HepG2 (cell line): ENCODE measurements around the gene SLC22A31. TPM values are rescaled to one million over a fixed set of nuclear protein-coding genes. Genes with fewer than 3 reads are reported as not detected.

Experiments
- AGO2 ChIP-seq: fragments of 200-400 bp; formaldehyde crosslinking; optimal IDR thresholded peaks from 2 replicates; pipeline ENCODE3; 2017; ENCODE audit warnings: mild to moderate bottlenecking, low read depth, low read length, moderate library complexity
- CBX2 ChIP-seq, 2 experiments: fragments of 200-600 bp in 1 of 2; sonication (generic); formaldehyde crosslinking in 1 of 2; IDR thresholded peaks; 2 replicates each; pipeline versions ENCODE4 v1.7.0 to v1.8.1; 2018 to 2022; ENCODE audit warnings: low read depth in 2 of 2, low read length in 1 of 2, mild to moderate bottlenecking in 1 of 2, missing genetic modification reagents in 1 of 2
- ESRRA ChIP-seq: sonication (generic); formaldehyde crosslinking; IDR thresholded peaks from 2 replicates; pipeline ENCODE4 v1.5.1; 2020; ENCODE audit warnings: mild to moderate bottlenecking, low read depth, missing genetic modification reagents
- GPN1 ChIP-seq: sonication (generic); formaldehyde crosslinking; IDR thresholded peaks from 2 replicates; pipeline ENCODE4 v1.5.1; 2020; ENCODE audit warnings: missing genetic modification reagents, borderline replicate concordance
- MAFF ChIP-seq: IDR thresholded peaks from 2 replicates; pipeline ENCODE4 v1.6.1; 2011; ENCODE audit warnings: low read depth, low read length, improper control_type of control experiment
- MIER2 ChIP-seq: IDR thresholded peaks from 2 replicates; pipeline ENCODE4 v1.6.1; 2016; ENCODE audit warnings: missing biosample characterization, missing genetic modification reagents
- NFIB ChIP-seq: sonication (generic); formaldehyde crosslinking; IDR thresholded peaks from 2 replicates; pipeline ENCODE4 v1.9.0; 2021; ENCODE audit warnings: missing genetic modification reagents, mild to moderate bottlenecking, borderline replicate concordance
- NFKB2 ChIP-seq: sonication (generic); formaldehyde crosslinking; IDR thresholded peaks from 2 replicates; pipeline ENCODE4 v1.4.0; 2020; ENCODE audit warnings: missing genetic modification reagents, borderline replicate concordance
- POLR2A ChIP-seq, 2 experiments: IDR thresholded peaks; 2 replicates each; pipeline ENCODE4 v1.6.1; 2011; ENCODE audit warnings: low read depth in 2 of 2, low read length in 2 of 2, mild to moderate bottlenecking in 1 of 2, moderate library complexity in 1 of 2; ENCODE audit not compliant: insufficient read depth in 1 of 2
- RXRB ChIP-seq: IDR thresholded peaks from 2 replicates; pipeline ENCODE4 v1.6.1; 2016; ENCODE audit warnings: borderline replicate concordance, missing genetic modification reagents, missing compliant biosample characterization
- SRF ChIP-seq: IDR thresholded peaks from 2 replicates; pipeline ENCODE4 v1.6.1; 2011; ENCODE audit warnings: mild to moderate bottlenecking, low read depth, low read length, moderate library complexity
- ZBTB7A ChIP-seq: sonication (generic); formaldehyde crosslinking; IDR thresholded peaks from 2 replicates; pipeline ENCODE4 v1.8.0; 2022; ENCODE audit warnings: mild to moderate bottlenecking, missing genetic modification reagents
- ZMYM3 ChIP-seq: sonication (generic); formaldehyde crosslinking; IDR thresholded peaks from 2 replicates; pipeline ENCODE4 v1.5.1; 2020; ENCODE audit warnings: mild to moderate bottlenecking, missing genetic modification reagents
- ZNF251 ChIP-seq: sonication (generic); formaldehyde crosslinking; IDR thresholded peaks from 2 replicates; pipeline ENCODE4 v1.9.0; 2021; ENCODE audit warnings: mild to moderate bottlenecking, missing genetic modification reagents
- ZNF768 ChIP-seq: sonication (generic); formaldehyde crosslinking; IDR thresholded peaks from 2 replicates; pipeline ENCODE4 v1.4.0; 2020; ENCODE audit warnings: missing genetic modification reagents
- ZSCAN12 ChIP-seq: sonication (generic); formaldehyde crosslinking; IDR thresholded peaks from 2 replicates; pipeline ENCODE4 v1.9.0; 2021; ENCODE audit warnings: mild to moderate bottlenecking, missing genetic modification reagents
- ZSCAN29 ChIP-seq: sonication (generic); formaldehyde crosslinking; conservative IDR thresholded peaks from 2 replicates; pipeline ENCODE4 v1.4.0; 2020; ENCODE audit warnings: mild to moderate bottlenecking, missing genetic modification reagents
- polyA plus RNA-seq, 8 experiments: library from polyadenylated mRNA; depleted of rRNA in 3 of 8; stranded (reverse) in 7 of 8; unstranded in 1 of 8; fragments of >200 nt; fragmentation: Illumina TruSeq in 4 of 8; extraction: Trizol in 4 of 8; gene quantifications; 2 replicates each; pipeline versions ENCODE4 v1.2.1 to v1.2.3, GENCODE V29; 2011 to 2016; ENCODE audit warnings: low read depth in 4 of 8, missing spikeins in 1 of 8, mixed read lengths in 1 of 8; ENCODE audit not compliant: insufficient read depth in 1 of 8
- total RNA-seq, 5 experiments: library from RNA; depleted of rRNA; stranded (reverse); fragments of >200 nt; fragmentation: Illumina TruSeq; extraction: Trizol; gene quantifications; 2 replicates each; pipeline ENCODE4 v1.2.3, GENCODE V29; 2016; ENCODE audit warnings: low read depth in 1 of 5
- TF ChIP-seq, protein P1 (sequence below): sonication (generic); formaldehyde crosslinking; IDR thresholded peaks from 2 replicates; pipeline ENCODE4 v1.4.0; 2020; ENCODE audit warnings: missing genetic modification reagents
- TF ChIP-seq, protein P2 (sequence below): sonication (generic); formaldehyde crosslinking; IDR thresholded peaks from 2 replicates; pipeline ENCODE4 v1.5.0; 2020; ENCODE audit warnings: missing genetic modification reagents
- TF ChIP-seq, protein P3 (sequence below): sonication (generic); formaldehyde crosslinking; IDR thresholded peaks from 2 replicates; pipeline ENCODE4 v1.5.0; 2020; ENCODE audit warnings: mild to moderate bottlenecking, missing genetic modification reagents
- TF ChIP-seq, protein P4 (sequence below): sonication (generic); formaldehyde crosslinking; IDR thresholded peaks from 2 replicates; pipeline ENCODE4 v1.4.0; 2020; ENCODE audit warnings: missing genetic modification reagents
- TF ChIP-seq, protein P5 (sequence below): sonication (generic); formaldehyde crosslinking; IDR thresholded peaks from 2 replicates; pipeline ENCODE4 v1.4.0; 2020; ENCODE audit warnings: missing genetic modification reagents, borderline replicate concordance

The SLC22A31 gene
- total and polyA plus RNA-seq, 2 of the 13 experiments (the other 11 are each of a cell fraction or from before 2014, with no cell fraction given) = 67.3 to 83.3 TPM

DNA sequence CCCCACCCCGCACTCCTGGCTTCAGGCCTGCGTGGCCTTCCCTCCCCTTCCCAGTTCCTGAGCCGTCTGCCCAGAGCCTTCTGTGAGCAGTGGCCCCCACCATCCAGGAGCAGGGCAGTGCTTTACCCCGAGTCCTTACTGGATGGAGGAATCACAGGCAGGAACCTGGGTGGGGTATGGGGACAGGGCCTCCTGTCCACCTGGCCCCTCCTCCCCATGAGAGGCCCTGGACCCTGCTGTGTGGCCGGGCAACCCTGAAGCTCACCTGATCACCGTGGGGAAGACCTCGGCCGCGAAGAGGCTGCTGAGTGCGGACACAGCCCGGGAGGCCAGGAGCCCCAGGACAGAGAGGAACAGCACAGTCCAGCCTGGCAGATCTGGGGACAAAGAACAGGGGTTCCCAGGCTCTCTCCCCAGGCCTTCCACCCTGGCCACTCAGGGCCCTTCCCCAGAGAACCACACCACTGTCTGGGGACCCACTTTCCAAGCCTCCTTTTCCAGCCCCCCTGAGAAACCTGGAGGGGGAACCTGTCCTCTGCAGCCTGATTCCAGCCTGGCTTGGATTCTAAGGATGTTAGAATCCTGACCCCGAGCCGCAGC is 3.2 kb downstream of the SLC22A31 start (continued):
- TF ChIP-seq, protein P1, sequence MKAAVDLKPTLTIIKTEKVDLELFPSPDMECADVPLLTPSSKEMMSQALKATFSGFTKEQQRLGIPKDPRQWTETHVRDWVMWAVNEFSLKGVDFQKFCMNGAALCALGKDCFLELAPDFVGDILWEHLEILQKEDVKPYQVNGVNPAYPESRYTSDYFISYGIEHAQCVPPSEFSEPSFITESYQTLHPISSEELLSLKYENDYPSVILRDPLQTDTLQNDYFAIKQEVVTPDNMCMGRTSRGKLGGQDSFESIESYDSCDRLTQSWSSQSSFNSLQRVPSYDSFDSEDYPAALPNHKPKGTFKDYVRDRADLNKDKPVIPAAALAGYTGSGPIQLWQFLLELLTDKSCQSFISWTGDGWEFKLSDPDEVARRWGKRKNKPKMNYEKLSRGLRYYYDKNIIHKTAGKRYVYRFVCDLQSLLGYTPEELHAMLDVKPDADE (CRISPR knock-in tag) = no peak
- TF ChIP-seq ZMYM3 (CRISPR knock-in tag) (no peak), AGO2 (peak; percentile 78), ZNF251 (CRISPR knock-in tag) (0 out of 2 replicates have a peak, but pooled peaks have one; percentile 47), SRF (no peak), ZNF768 (CRISPR knock-in tag) (peak; percentile 82; the same call in 1 of the 2 replicates), RXRB (no peak), ZSCAN12 (CRISPR knock-in tag) (no peak), NFKB2 (CRISPR knock-in tag) (peak; percentile 21; the same call in 1 of the 2 replicates), ZBTB7A (CRISPR knock-in tag) (no peak), MIER2 (CRISPR knock-in tag) (no peak), POLR2A (IDR thresholded peaks at IDR 0.05; ENCODE audit: insufficient read depth in 1 of 2, low read depth in 2 of 2, low read length in 2 of 2) (no peak), GPN1 (no peak), ESRRA (CRISPR knock-in tag) (0 out of 2 replicates have a peak, but pooled peaks have one; percentile 20), CBX2 (IDR thresholded peaks at IDR 0.05; ENCODE audit: low read depth, low read length) (no peak), CBX2 (CRISPR knock-in tag; IDR thresholded peaks at IDR 0.05; ENCODE audit: low read depth) (no peak), NFIB (CRISPR knock-in tag) (0 out of 2 replicates have a peak, but pooled peaks have one; percentile 20), ZSCAN29 (CRISPR knock-in tag) (no peak), MAFF (no peak)
- TF ChIP-seq, protein P2, sequence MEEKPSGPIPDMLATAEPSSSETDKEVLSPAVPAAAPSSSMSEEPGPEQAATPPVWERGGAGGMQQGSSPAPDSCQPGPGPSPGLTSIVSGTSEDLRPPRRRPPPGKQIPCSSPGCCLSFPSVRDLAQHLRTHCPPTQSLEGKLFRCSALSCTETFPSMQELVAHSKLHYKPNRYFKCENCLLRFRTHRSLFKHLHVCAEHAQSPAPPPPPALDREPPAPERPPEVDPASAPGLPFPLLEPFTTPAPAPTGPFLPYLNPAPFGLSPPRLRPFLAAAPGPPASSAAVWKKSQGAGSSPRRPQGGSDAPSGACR (CRISPR knock-in tag) = no peak
- TF ChIP-seq, protein P3, sequence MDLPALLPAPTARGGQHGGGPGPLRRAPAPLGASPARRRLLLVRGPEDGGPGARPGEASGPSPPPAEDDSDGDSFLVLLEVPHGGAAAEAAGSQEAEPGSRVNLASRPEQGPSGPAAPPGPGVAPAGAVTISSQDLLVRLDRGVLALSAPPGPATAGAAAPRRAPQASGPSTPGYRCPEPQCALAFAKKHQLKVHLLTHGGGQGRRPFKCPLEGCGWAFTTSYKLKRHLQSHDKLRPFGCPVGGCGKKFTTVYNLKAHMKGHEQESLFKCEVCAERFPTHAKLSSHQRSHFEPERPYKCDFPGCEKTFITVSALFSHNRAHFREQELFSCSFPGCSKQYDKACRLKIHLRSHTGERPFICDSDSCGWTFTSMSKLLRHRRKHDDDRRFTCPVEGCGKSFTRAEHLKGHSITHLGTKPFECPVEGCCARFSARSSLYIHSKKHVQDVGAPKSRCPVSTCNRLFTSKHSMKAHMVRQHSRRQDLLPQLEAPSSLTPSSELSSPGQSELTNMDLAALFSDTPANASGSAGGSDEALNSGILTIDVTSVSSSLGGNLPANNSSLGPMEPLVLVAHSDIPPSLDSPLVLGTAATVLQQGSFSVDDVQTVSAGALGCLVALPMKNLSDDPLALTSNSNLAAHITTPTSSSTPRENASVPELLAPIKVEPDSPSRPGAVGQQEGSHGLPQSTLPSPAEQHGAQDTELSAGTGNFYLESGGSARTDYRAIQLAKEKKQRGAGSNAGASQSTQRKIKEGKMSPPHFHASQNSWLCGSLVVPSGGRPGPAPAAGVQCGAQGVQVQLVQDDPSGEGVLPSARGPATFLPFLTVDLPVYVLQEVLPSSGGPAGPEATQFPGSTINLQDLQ (CRISPR knock-in tag) = 0 out of 2 replicates have a peak, but pooled peaks have one; percentile 1
- TF ChIP-seq, protein P4, sequence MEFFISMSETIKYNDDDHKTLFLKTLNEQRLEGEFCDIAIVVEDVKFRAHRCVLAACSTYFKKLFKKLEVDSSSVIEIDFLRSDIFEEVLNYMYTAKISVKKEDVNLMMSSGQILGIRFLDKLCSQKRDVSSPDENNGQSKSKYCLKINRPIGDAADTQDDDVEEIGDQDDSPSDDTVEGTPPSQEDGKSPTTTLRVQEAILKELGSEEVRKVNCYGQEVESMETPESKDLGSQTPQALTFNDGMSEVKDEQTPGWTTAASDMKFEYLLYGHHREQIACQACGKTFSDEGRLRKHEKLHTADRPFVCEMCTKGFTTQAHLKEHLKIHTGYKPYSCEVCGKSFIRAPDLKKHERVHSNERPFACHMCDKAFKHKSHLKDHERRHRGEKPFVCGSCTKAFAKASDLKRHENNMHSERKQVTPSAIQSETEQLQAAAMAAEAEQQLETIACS (CRISPR knock-in tag) = 0 out of 2 replicates have a peak, but pooled peaks have one; percentile 6
- TF ChIP-seq, protein P5, sequence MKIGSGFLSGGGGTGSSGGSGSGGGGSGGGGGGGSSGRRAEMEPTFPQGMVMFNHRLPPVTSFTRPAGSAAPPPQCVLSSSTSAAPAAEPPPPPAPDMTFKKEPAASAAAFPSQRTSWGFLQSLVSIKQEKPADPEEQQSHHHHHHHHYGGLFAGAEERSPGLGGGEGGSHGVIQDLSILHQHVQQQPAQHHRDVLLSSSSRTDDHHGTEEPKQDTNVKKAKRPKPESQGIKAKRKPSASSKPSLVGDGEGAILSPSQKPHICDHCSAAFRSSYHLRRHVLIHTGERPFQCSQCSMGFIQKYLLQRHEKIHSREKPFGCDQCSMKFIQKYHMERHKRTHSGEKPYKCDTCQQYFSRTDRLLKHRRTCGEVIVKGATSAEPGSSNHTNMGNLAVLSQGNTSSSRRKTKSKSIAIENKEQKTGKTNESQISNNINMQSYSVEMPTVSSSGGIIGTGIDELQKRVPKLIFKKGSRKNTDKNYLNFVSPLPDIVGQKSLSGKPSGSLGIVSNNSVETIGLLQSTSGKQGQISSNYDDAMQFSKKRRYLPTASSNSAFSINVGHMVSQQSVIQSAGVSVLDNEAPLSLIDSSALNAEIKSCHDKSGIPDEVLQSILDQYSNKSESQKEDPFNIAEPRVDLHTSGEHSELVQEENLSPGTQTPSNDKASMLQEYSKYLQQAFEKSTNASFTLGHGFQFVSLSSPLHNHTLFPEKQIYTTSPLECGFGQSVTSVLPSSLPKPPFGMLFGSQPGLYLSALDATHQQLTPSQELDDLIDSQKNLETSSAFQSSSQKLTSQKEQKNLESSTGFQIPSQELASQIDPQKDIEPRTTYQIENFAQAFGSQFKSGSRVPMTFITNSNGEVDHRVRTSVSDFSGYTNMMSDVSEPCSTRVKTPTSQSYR (CRISPR knock-in tag) = no peak
